Effector memory CD4-positive, alpha-beta T cell (primary cell): ENCODE data around the gene ENAM.

Experiments used
- DNase-seq, 3 donors: peaks; one replicate each; pipeline ENCODE4 v3.0.0-alpha.2; 2020
- H3K27ac ChIP-seq: 2 replicates; pipeline ENCODE4 v1.7.0; 2013; ENCODE audit warnings: mild to moderate bottlenecking, low read length, moderate library complexity; ENCODE audit not compliant: insufficient read depth, poor library complexity, severe bottlenecking
- H3K27me3 ChIP-seq: replicated peaks from 2 replicates; pipeline ENCODE4 v1.7.0; 2013; ENCODE audit warnings: mild to moderate bottlenecking, low read length; ENCODE audit not compliant: insufficient read depth, control insufficient read depth, poor library complexity, severe bottlenecking
- H3K36me3 ChIP-seq: 2 replicates; pipeline ENCODE4 v1.7.0; 2013; ENCODE audit warnings: mild to moderate bottlenecking, low read length, moderate library complexity; ENCODE audit not compliant: control insufficient read depth, insufficient read depth
- H3K4me1 ChIP-seq: 2 replicates; pipeline ENCODE4 v1.7.0; 2013; ENCODE audit warnings: low read length, mild to moderate bottlenecking; ENCODE audit not compliant: control insufficient read depth, insufficient read depth, poor library complexity, severe bottlenecking
- H3K4me3 ChIP-seq: 2 replicates; pipeline ENCODE4 v1.7.0; 2013; ENCODE audit warnings: low read length, low read depth, mild to moderate bottlenecking; ENCODE audit not compliant: insufficient read depth, poor library complexity, severe bottlenecking
- H3K9me3 ChIP-seq: 2 replicates; pipeline ENCODE4 v1.7.0; 2013; ENCODE audit warnings: mild to moderate bottlenecking, low read length, moderate library complexity; ENCODE audit not compliant: control insufficient read depth

The ENAM gene

GRCh38 chr4:70603856-70604255 lies 24.7 kb upstream of the ENAM start:
- Histone ChIP-seq H3K27me3 (no peaks in the 10 kb centered on the region), H3K4me1 (no peaks in the 10 kb centered on the region), H3K9me3 (no peaks in the 10 kb centered on the region), H3K4me3 (no peak overlapping the region), H3K36me3 (no peaks in the 10 kb centered on the region), H3K27ac (no peak overlapping the region)
- DNase-seq, result no peak

- Histone ChIP-seq H3K4me1 (no peaks in the 10 kb centered on the region), H3K27me3 (no peaks in the 10 kb centered on the region)
Observed at GRCh38 chr4:70606459-70606858, 22.1 kb upstream of the ENAM start.

GRCh38 chr4:70607334-70607853 lies 21.1 kb upstream of the ENAM start:
- no peak for DNase-seq
- Histone ChIP-seq H3K9me3 (no peaks in the 10 kb centered on the region), H3K27ac (no peak overlapping the region), H3K4me3 (no peak overlapping the region), H3K27me3 (no peaks in the 10 kb centered on the region), H3K4me1 (no peaks in the 10 kb centered on the region), H3K36me3 (no peaks in the 10 kb centered on the region)

More at GRCh38 chr4:70606459-70606858, 22.1 kb upstream of the ENAM start:
- DNase-seq, result no peak
- Histone ChIP-seq H3K27ac (no peak overlapping the region), H3K9me3 (no peaks in the 10 kb centered on the region), H3K36me3 (no peaks in the 10 kb centered on the region), H3K4me3 (no peak overlapping the region)

- Histone ChIP-seq H3K4me3 (no peak overlapping the region), H3K9me3 (no peaks in the 10 kb centered on the region), H3K27ac (no peak overlapping the region), H3K27me3 (no peaks in the 10 kb centered on the region), H3K4me1 (no peaks in the 10 kb centered on the region), H3K36me3 (no peaks in the 10 kb centered on the region)
- no peak for DNase-seq
Observed at GRCh38 chr4:70608324-70608723, 20.2 kb upstream of the ENAM start.

GRCh38 chr4:70613306-70614183 lies 15.0 kb upstream of the ENAM start:
- no peak for DNase-seq
- Histone ChIP-seq H3K9me3 (no peaks in the 10 kb centered on the region), H3K4me3 (no peak overlapping the region)

GRCh38 chr4:70614184-70614555 lies 14.4 kb upstream of the ENAM start:
- H3K9me3 ChIP-seq, result no peaks in the 10 kb centered on the region
- no peak overlapping the region for H3K27ac ChIP-seq
- no peak overlapping the region for H3K4me3 ChIP-seq
- no peak for DNase-seq
- no peaks in the 10 kb centered on the region for H3K36me3 ChIP-seq
- no peaks in the 10 kb centered on the region for H3K4me1 ChIP-seq
- no peaks in the 10 kb centered on the region for H3K27me3 ChIP-seq

More at GRCh38 chr4:70613306-70614183, 15.0 kb upstream of the ENAM start:
- H3K36me3 ChIP-seq, result no peaks in the 10 kb centered on the region
- H3K27ac ChIP-seq, result no peak overlapping the region
- H3K4me1 ChIP-seq, result no peaks in the 10 kb centered on the region
- H3K27me3 ChIP-seq, result no peaks in the 10 kb centered on the region

- no peak overlapping the region for H3K27ac ChIP-seq
- H3K9me3 ChIP-seq, result no peaks in the 10 kb centered on the region
- no peak for DNase-seq
- H3K27me3 ChIP-seq, result no peaks in the 10 kb centered on the region
- H3K4me3 ChIP-seq, result no peak overlapping the region
- H3K36me3 ChIP-seq, result no peaks in the 10 kb centered on the region
- H3K4me1 ChIP-seq, result no peaks in the 10 kb centered on the region
Observed at GRCh38 chr4:70619288-70619687, 9.3 kb upstream of the ENAM start.

- H3K27me3 ChIP-seq, result no peaks in the 10 kb centered on the region
- H3K36me3 ChIP-seq, result no peaks in the 10 kb centered on the region
- H3K9me3 ChIP-seq, result no peaks in the 10 kb centered on the region
- no peak for DNase-seq
- no peaks in the 10 kb centered on the region for H3K4me1 ChIP-seq
- H3K4me3 ChIP-seq, result no peak overlapping the region
- no peak overlapping the region for H3K27ac ChIP-seq
Observed at GRCh38 chr4:70619778-70620177, 8.8 kb upstream of the ENAM start.

- no peaks in the 10 kb centered on the region for H3K36me3 ChIP-seq
- H3K27ac ChIP-seq, result no peak overlapping the region
- H3K4me1 ChIP-seq, result no peaks in the 10 kb centered on the region
- DNase-seq, result no peak
- no peaks in the 10 kb centered on the region for H3K27me3 ChIP-seq
- H3K9me3 ChIP-seq, result no peaks in the 10 kb centered on the region
- no peak overlapping the region for H3K4me3 ChIP-seq
Observed at GRCh38 chr4:70623323-70623722, 5.2 kb upstream of the ENAM start.

GRCh38 chr4:70624226-70624793 lies 4.2 kb upstream of the ENAM start:
- Histone ChIP-seq H3K27ac (no peak overlapping the region), H3K27me3 (no peaks in the 10 kb centered on the region), H3K36me3 (no peaks in the 10 kb centered on the region), H3K9me3 (no peaks in the 10 kb centered on the region), H3K4me3 (no peak overlapping the region), H3K4me1 (no peaks in the 10 kb centered on the region)
- DNase-seq, result no peak
